ENCODE results near the gene KCTD2.
"Not testable (repeated sequence)": the region's sequence is repeated elsewhere in the genome, so short reads cannot be mapped to it uniquely, and the experiment has no call there.

Gene KCTD2

DNA sequence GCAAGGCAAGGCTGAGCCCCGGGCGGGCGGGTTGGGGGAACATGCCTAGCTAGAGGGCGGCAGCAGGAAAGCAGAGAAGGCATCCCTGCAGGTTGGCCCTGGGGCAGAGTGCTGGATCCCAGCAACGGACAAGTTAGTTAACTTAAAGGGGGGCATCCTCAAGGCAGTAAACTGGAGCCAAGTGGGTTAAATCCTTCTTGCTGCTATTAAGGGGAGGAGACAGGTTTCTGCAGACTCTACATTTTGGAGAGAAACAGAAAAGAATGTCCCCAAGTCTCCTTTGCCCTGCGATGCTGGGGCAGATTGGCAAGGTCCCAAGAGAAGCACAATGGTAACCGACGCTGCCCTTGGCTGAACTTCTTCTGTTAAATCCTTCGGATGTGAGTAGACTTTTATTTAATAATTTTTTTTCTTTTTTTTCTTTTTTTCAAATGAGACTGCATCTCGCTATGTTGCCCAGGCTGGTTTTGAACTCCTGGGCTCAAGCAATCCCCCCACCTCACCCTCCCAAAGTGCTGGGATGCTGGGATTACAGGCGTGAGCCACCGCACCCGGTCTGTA is 14.2 kb upstream of the KCTD2 start:
- in situ Hi-C loops (cut with MboI; ENCODE audit: low sequenced_read_pairs, unreplicated experiment) = no loop called here
- peak; percentile 30 for DNase-seq (ENCODE audit: low spot score)
- TF ChIP-seq, protein P1, sequence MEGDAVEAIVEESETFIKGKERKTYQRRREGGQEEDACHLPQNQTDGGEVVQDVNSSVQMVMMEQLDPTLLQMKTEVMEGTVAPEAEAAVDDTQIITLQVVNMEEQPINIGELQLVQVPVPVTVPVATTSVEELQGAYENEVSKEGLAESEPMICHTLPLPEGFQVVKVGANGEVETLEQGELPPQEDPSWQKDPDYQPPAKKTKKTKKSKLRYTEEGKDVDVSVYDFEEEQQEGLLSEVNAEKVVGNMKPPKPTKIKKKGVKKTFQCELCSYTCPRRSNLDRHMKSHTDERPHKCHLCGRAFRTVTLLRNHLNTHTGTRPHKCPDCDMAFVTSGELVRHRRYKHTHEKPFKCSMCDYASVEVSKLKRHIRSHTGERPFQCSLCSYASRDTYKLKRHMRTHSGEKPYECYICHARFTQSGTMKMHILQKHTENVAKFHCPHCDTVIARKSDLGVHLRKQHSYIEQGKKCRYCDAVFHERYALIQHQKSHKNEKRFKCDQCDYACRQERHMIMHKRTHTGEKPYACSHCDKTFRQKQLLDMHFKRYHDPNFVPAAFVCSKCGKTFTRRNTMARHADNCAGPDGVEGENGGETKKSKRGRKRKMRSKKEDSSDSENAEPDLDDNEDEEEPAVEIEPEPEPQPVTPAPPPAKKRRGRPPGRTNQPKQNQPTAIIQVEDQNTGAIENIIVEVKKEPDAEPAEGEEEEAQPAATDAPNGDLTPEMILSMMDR (IDR thresholded peaks at IDR 0.05; ENCODE audit: borderline replicate concordance, control extremely low read depth, extremely low read depth, insufficient read depth, missing control alignments) = no peak

DNA sequence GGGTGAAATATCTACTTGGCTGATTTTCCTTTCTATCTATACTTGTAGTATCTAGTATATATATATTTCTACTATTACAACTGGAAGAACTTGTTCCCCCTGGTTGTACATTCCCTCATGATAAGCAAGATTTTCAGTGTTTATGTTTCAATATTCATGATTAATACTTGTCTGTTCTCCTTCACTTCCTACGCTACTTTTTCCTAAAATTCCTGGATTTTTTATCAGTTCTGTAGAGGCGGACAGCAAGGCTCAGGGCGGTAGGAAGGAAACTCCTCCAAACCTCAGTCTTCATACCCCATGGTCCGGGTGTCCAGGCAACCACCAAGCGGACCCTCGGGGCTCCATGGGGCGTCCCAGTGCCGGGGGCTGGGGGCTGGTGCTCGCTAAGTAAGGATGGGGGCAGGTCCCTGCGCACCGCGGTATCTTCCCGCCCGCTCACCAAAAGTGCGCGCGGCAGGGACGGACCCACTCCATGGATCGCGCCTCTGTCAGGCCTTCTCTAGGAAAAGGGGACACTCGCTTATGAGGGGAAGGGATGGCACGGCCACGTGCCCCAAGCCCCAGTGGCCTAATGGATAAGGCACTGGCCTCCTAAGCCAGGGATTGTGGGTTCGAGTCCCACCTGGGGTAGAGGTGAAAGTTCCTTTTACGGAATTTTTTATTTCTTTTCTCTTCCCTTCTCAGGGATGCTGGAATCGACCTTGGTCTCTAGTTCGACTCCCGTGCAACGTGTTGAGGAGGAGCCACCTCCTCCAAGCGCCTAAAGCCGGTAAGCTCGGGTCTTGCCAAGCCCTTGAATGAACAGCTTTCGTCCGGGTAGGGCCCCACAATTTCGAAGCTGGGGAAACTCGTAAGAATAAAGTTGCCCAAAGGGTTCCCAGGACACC is 13.4 kb upstream of the KCTD2 start:
- in situ Hi-C loops (cut with MboI; ENCODE audit: low sequenced_read_pairs, unreplicated experiment) = no loop called here
- TF ChIP-seq, protein P1 (IDR thresholded peaks at IDR 0.05; ENCODE audit: borderline replicate concordance, control extremely low read depth, extremely low read depth, insufficient read depth, missing control alignments) = no peak
- peak; percentile 84 for DNase-seq (ENCODE audit: low spot score)

GRCh38 chr17:75034236-75034908 is 12.7 kb upstream of the KCTD2 start:
- in situ Hi-C loops (cut with MboI; ENCODE audit: low sequenced_read_pairs, unreplicated experiment) = no loop called here
- TF ChIP-seq, protein P1 (IDR thresholded peaks at IDR 0.05; ENCODE audit: borderline replicate concordance, control extremely low read depth, extremely low read depth, insufficient read depth, missing control alignments) = no peak
- DNase-seq (ENCODE audit: low spot score) = peak; percentile 88

DNA sequence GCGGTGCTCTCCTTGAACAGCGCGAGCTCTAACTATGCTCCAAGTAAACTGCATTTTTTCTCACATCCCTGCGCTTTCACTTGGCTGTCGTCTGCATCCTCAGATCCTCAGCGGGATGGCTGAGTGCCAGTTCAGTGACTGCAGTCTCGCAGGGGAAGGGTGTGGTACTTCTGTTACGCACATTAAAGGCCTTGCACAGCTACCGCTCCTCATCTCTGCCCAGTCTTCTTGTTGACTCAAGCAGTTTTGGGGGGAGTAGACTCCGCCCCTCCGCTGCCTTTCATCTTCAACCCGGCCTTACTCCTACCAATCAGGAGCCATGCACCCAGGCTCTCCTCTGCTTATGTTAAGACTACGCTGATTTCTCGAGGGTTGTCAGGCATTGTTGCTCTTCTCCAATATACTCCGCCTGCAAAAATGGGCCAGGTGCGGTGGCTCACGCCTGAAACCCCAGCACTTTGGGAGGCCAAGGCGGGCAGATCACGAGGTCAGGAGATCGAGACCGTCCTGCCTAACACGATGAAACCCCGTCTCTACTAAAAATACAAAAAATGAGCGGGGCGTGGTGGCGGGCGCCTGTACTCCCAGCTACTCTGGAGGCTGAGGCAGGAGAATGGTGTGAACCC is 10.3 kb upstream of the KCTD2 start:
- DNase-seq (ENCODE audit: low spot score) = no peak
- TF ChIP-seq, protein P1 (IDR thresholded peaks at IDR 0.05; ENCODE audit: borderline replicate concordance, control extremely low read depth, extremely low read depth, insufficient read depth, missing control alignments) = no peak
- in situ Hi-C loops (cut with MboI; ENCODE audit: low sequenced_read_pairs, unreplicated experiment) = no loop called here

DNA sequence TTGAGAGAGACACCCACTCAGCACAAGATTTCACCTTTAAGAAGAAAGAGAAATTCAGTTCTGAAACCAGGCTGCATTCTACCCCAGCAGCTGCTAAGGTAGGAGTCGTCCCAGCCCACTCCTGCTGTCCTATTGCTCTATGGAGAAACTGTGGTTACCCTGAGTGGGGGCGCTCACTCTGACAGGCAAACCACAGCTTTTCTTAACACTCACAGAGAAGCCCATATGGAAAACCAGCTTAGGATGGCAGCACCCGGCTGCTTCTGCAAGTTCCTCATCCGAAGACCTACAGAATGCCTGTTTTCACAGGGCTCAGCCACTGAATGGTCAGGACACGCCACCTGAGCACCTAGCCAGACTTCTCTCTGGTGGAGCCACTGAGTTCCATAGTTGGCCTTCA is 7.8 kb upstream of the KCTD2 start:
- TF ChIP-seq, protein P1 (IDR thresholded peaks at IDR 0.05; ENCODE audit: borderline replicate concordance, control extremely low read depth, extremely low read depth, insufficient read depth, missing control alignments) = no peak

DNA sequence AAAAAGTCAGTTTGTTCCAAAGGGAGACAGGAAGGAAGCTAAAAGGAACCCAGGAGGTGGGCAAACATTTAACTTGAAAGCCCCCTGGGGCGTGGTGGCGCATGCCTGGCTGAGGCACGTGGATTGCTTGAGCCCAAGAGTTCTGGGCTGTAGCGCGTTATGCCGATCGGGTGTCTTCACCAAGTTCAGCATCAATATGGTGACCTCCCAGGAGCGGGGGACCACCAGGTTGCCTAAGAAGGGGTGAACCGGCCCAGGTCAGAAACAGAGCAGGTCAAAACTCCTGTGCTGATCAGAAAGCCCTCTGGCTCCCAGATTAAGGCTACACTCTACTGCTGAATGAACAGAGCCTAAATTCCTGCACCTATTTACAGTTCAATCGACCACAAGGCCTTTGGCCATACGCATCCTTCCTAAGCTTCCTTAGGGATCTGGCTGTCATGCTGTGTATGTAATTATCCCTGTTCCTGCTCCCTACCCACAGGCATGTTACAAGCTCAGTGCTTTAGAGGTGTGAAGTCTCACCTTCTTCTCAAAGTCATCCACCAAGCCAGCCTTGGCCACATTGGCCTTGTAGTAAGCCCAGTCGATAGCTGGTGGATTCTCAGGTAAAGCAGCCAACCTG is 5.3 kb upstream of the KCTD2 start:
- in situ Hi-C loops (cut with MboI; ENCODE audit: low sequenced_read_pairs, unreplicated experiment) = no loop called here
- no peak for DNase-seq (ENCODE audit: low spot score)
- TF ChIP-seq, protein P1 (IDR thresholded peaks at IDR 0.05; ENCODE audit: borderline replicate concordance, control extremely low read depth, extremely low read depth, insufficient read depth, missing control alignments) = no peak

More for the DNA sequence above, 7.8 kb upstream of the KCTD2 start:
- in situ Hi-C loops (cut with MboI; ENCODE audit: low sequenced_read_pairs, unreplicated experiment) = no loop called here
- no peak for DNase-seq (ENCODE audit: low spot score)

DNA sequence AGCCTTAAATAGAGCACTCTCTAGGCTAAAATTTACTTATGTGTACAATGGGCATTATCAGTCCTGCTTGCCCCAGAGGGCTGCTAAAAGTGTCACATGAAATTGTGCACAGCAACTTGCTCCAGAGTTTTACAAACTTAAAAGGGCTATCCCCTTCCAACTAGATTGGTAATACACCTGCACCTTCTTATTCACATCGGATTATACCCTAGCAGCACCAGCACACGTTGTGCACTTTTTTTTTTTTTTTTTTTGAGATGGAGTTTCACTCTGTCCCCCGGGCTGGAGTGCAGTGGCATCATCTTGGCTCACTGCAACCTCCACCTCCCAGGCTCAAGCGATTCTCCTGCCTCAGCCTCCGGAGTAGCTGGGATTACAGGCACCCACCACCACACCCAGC is 3.2 kb upstream of the KCTD2 start:
- in situ Hi-C loops (cut with MboI; ENCODE audit: low sequenced_read_pairs, unreplicated experiment); DNase-seq (ENCODE audit: low spot score): not testable (repeated sequence)
